MG63 (cell line): ENCODE measurements around the gene SPAG4. TPM values are rescaled to one million over a fixed set of nuclear protein-coding genes. Genes with fewer than 3 reads are reported as not detected.

ENCODE experiments used
- DNase-seq: peaks from one replicate; pipeline ENCODE4 v3.0.0-alpha.2; 2020
- H3K27me3 ChIP-seq: fragments of 250-450 bp; sonication (Bioruptor Pico); 2 replicates; pipeline ENCODE4 v1.5.1; 2020; ENCODE audit warnings: mild to moderate bottlenecking, moderate library complexity
- H3K36me3 ChIP-seq: fragments of 250-450 bp; sonication (Bioruptor Pico); 2 replicates; pipeline ENCODE4 v1.5.1; 2020; ENCODE audit warnings: mild to moderate bottlenecking, moderate library complexity
- H3K4me3 ChIP-seq: fragments of 250-450 bp; sonication (Bioruptor Pico); 2 replicates; pipeline ENCODE4 v1.5.1; 2020; ENCODE audit warnings: mild to moderate bottlenecking, moderate library complexity
- H3K9me3 ChIP-seq: fragments of 250-450 bp; sonication (Bioruptor Pico); 2 replicates; pipeline ENCODE4 v1.5.1; 2020; ENCODE audit warnings: mild to moderate bottlenecking, moderate library complexity
- total RNA-seq: library from RNA; depleted of rRNA; stranded (reverse); fragments of >200 nt; shearing (Covaris generic); gene quantifications from 2 replicates; pipeline ENCODE4 v1.2.3, GENCODE V29; 2014; ENCODE audit warnings: low replicate concordance

The SPAG4 gene
- total RNA-seq, 1 experiment from 2014 or later = 1.4 TPM

DNA sequence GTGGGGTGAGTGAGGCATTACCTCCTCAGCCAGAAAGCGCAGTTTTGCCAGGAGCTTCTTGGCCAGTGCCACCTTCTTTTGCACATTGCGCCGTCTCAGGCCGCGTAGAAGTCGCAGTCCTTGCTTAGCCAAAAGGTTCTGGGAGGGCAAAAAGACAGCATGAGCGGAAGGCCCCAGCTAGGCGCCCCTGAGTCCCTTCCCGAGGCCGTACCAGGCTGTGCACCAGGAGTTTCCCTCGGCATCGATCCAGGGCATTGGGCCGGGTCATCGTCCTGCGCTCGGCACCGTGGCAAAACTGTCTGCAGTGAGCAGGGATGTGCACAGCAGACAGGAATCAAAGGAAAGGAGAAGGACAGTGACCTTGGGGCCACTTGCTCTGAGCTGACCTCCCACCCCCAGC is 20.2 kb upstream of the SPAG4 start:
- Histone ChIP-seq H3K4me3 (no peak overlapping the region), H3K36me3 (no peaks in the 10 kb centered on the region), H3K27me3 (peaks cover 7% of the 10 kb centered on the region), H3K9me3 (no peaks in the 10 kb centered on the region)
- no peak for DNase-seq

DNA sequence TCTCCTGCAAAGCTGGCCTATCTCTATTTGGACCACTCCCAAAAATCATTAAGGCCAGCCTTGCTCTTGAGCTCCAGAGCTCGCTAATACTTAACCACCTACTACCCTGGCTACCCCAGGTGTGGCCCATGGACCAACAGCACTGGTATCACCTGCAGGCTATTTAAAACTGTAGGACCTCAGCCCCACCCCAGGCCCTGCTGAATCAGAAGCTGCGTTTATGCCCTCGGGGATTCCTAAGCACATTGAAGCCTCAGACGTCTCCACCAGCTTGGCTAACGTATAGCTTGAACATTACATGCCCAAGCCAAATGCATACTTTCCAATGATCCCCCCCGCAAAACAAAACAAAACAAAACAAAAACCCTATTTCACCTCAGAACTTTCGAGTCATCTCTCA is 19.7 kb upstream of the SPAG4 start:
- no peak for DNase-seq
- no peak overlapping the region for H3K4me3 ChIP-seq
- peaks cover 10% of the 10 kb centered on the region for H3K27me3 ChIP-seq
- no peaks in the 10 kb centered on the region for H3K9me3 ChIP-seq
- no peaks in the 10 kb centered on the region for H3K36me3 ChIP-seq

DNA sequence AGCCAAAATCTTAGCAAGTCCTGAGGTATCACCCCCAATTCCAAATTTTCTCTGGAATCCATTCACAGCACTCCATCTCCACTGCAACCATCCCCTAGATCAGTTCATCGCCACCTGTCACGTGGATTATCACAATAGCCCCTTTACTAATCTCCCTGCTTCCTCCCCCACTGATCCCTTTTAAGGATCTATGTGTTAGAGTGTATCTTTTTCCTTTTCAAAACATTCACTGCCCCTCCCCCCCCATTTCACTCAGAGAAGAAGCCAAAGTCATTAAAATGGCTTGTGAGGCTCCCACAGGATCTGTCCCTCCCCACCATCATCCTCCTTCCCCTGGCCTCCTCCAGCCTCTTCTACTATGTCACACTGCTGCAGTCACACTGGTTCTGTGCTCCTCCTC is 18.4 kb upstream of the SPAG4 start:
- Histone ChIP-seq H3K27me3 (peaks cover 15% of the 10 kb centered on the region), H3K36me3 (no peaks in the 10 kb centered on the region)

DNA sequence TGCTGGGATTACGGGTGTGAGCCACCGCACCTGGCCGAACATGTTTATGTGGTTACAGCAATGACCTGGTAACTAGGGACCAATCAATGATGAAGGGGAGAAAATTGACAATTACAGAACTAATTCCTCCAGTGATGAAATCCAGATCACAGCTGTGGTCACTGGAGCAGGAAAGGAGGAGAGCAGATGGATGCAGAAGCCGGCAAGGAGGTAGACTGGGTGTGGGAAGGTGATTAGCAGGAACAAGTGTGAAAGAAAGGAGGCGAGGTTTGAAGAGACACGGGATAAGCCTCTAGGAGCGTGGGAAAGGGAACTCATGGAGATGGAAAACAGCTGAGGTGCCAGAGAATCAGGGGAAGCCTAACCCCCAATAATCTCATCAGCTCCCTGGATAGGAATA is 17.2 kb upstream of the SPAG4 start:
- no peak for DNase-seq
- H3K4me3 ChIP-seq = no peak overlapping the region
- H3K36me3 ChIP-seq = no peaks in the 10 kb centered on the region
- H3K27me3 ChIP-seq = peaks cover 15% of the 10 kb centered on the region
- no peaks in the 10 kb centered on the region for H3K9me3 ChIP-seq

More for the DNA sequence above, 18.4 kb upstream of the SPAG4 start:
- Histone ChIP-seq H3K4me3 (no peak overlapping the region), H3K9me3 (no peaks in the 10 kb centered on the region)
- no peak for DNase-seq

DNA sequence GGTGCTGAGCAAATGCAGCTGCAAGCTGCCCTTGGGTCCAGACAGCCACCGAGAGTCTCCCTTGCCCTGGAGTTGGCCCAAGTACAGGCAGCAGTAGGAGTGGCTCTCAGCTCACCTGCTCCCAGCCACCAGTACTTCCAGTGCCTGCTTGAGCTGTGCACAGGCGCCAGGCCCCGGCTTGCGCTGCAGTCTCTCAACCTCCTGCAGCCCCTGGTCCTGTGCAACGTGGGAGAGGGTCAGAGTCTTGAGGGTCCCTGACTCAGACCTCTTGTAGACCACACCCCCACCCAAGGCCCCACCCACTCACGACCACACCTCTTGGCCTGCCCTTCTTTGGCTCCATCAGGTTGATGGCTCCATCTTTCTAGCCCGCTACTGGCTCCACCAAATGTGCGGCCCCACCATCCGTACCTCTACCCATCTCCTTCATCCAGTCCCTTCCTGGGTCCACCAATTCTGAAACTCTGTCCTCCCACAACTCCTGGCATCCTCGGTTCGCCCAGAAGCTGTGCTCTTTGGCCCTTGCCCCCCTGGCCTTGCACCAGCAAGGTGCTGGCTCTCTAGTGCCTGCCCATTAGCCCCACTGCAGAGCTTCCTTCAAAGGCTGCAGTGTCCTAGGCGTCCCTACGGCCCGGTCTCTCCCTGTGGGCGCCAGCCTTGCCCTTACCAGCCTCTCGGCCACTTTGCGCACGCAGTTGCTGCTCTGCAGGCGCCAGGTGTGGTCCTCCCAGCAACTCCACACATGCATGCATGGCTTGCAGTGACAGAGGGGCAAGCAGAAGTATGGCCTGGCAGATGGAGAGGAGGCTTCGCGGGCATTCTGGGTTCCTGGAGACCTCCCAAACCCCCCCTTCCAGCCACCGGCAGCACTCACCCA is 16.5 kb upstream of the SPAG4 start:
- DNase-seq = no peak
- Histone ChIP-seq H3K9me3 (no peaks in the 10 kb centered on the region), H3K27me3 (peaks cover 15% of the 10 kb centered on the region), H3K4me3 (no peak overlapping the region), H3K36me3 (no peaks in the 10 kb centered on the region)

DNA sequence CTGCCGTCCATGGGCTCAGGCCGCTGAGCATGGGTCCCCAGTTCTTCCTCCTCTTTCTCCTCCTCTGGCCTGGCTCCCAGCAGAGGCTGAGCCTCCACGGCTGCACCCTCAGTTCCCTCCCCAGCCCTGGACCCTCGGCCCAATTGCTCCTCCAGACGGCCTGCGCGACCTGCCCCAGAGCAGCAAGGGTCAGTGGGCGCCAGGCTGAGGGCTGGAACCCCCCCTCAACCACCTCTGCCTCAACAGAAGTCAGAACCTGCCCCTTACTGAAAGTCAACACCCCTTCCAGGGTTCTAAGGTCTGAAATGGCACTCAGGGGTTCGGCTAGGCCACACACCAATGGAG is 15.9 kb upstream of the SPAG4 start:
- no peaks in the 10 kb centered on the region for H3K9me3 ChIP-seq
- no peaks in the 10 kb centered on the region for H3K36me3 ChIP-seq
- H3K27me3 ChIP-seq = peaks cover 15% of the 10 kb centered on the region
- DNase-seq = no peak
- no peak overlapping the region for H3K4me3 ChIP-seq

DNA sequence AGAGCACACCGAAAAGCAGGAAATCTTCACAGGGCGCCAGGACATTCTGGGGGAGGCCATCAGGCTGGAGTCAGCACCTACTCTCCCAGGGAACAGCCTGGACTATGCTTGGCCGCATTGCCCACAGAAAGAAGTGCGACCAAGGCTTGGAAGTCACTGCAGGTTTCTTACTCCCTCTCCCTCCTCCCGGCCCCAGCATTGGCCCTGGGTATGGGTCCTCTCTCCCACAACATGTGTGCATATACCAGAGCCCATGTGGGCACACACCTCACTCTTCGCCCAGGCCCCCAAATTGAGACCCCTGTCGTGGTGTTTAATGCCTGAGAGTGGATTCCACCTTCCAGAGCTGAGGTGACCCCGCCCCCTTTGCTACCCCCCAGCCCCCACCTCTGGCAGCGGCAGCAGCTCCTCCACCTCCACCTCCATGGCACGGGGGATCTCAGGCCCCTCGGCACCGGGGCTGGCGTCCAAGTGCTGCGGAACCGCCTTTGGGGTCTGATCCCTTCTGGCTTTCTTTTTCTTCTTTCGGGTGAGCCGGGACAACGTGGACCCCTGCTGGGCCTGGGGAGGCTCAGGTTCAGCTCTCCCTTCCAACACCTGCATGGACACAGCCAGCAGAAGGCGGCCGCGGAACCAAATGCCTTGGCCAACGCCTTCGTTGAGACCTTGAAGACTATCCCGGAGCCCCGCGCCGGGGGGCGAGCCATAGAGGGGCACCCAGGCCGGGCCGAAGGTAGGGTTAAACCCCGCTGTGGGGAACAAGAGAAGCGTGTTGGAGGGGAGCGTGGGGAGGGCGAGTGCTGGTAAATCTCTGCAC is 15.2 kb upstream of the SPAG4 start:
- H3K9me3 ChIP-seq = no peaks in the 10 kb centered on the region
- H3K36me3 ChIP-seq = no peaks in the 10 kb centered on the region
- no peak overlapping the region for H3K4me3 ChIP-seq
- peaks cover 15% of the 10 kb centered on the region for H3K27me3 ChIP-seq
- no peak for DNase-seq

DNA sequence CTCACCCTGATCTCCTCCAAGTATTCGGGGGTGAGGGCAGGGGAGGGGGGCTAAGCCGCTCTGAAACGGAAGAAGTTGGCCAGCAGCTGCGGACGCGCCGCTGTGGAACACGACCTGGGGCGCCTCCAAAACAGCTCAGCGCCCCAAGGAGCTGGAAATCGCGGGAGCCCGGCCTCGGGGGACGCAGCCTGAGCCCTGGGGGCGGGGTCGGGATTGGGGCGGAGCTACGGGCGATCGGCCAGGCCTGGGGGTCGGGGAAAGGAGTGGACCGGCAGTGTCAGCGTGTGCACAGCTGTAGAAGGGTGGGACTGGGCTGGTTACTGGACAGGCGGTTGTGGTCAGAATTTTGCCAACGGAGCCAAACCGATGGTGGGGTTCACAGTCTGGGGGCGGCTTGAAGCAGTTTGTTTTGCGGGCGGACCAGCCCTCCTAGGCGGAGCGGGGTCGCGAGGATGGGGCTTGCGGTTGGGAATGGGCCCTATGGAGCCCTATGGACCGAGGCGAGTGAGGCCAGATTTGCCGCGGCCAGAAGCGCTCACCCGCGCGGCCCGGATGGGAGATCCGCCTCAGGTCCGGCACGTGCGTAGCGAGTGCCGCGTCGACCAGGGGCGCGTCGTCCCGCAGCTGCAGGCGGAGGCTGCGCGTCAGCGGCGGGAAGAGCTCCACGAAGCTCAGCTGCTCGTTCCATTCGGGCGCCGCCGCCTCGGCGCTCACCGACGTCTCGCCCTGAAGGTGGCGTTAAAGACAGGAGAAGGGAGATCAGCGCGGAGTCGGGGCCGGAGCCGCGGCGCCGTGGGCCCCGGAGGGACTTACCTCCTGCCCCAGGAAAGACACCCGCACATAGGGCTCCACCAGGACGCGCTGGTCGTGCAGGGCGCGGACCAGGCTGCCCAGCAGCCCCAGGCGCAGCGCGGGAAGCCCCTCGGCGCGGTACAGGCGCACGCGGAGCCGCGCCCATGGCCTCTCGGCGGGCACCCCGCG is 14.3 kb upstream of the SPAG4 start:
- no peaks in the 10 kb centered on the region for H3K9me3 ChIP-seq
- H3K4me3 ChIP-seq = peak overlapping the region; percentile 33
- H3K36me3 ChIP-seq = no peaks in the 10 kb centered on the region
- peak; percentile 75 for DNase-seq
- H3K27me3 ChIP-seq = peaks cover 15% of the 10 kb centered on the region

DNA sequence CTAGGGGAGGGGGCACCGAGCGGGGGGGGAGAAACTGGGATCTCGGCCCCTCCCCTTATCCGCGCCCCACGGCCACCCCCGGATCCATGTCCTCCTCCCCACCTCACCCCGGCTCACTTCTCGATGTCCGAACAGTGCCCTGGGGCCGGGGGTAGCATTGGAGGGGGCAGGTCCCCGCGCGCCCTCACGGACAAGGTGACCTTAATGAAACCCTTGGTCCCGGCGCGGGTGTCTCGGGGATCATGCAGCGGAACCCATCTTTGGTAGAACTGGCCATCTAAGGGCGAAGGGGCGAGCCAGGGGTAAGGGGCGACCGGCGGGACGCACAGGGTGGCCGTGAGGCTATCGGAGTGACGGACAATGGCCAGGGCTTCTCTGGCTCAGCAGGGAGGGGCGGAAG is 13.6 kb upstream of the SPAG4 start:
- no peaks in the 10 kb centered on the region for H3K9me3 ChIP-seq
- no peak overlapping the region for H3K4me3 ChIP-seq
- H3K36me3 ChIP-seq = no peaks in the 10 kb centered on the region
- H3K27me3 ChIP-seq = peaks cover 15% of the 10 kb centered on the region
- no peak for DNase-seq

DNA sequence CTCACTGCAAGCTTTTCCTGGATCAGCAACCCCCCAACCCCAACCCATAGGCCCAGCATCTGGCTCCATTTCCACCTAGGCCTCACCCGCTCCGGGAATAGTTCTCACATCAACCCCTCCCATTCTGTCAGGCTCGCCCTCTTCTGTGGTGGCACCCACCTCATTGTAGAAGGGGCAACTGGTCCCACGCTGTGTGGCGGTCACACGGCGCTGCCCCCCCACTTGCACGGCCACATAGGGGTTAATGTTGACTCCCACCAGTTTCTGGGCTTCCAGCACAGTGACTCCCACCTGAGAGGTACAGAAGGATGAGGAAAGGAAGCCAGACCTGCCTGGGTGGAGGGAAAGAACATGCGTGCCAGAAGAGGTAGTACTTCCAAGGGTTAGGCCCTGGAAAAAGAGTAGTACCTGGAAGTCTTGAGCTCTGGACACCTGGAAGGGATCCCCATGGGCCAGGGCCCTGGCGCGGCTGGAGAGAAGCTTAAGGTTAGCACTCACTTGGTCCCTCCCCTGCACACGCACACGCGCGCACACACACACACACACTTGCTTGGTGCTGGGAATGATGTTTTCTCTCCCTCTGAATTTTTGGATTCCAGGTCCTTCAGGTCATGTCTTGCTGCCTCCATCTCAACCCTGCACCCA is 12.7 kb upstream of the SPAG4 start:
- Histone ChIP-seq H3K36me3 (no peaks in the 10 kb centered on the region), H3K9me3 (no peaks in the 10 kb centered on the region), H3K4me3 (no peak overlapping the region), H3K27me3 (peaks cover 15% of the 10 kb centered on the region)
- DNase-seq = no peak

DNA sequence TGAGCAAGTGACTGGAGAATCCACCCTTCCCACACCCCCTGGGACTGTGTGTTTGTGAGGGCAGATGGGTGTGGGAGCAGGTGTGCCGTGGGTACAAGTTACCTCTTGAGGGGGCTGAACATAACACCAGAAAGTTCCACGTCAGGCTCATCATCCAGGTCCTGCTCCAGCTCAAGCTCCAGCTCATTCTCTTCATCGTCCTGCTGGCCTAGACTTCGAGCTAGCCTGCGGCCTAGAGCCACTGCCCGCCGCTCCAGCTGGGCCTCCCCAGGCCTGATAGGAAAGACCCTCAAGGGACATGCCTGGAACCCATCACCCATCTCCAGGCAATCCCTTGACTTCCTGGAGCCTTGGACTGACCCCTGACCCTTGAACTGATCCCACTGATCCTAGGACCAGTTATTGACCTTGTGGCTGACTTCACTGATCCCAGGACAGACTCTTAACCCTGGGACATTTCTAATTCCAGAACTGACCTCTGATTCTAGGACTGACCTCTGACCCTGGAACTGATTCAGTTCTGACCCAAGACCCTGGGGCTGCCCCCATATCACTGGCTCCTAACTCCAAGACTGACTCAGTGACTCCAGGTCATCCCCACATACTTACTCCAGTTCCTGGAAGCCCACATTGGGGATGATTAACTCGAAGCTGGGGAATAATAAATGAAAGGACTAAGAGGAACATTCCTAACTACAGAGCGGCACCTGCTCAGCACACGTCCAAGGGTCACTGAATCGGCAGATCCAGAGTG is 11.8 kb upstream of the SPAG4 start:
- Histone ChIP-seq H3K9me3 (no peaks in the 10 kb centered on the region), H3K36me3 (no peaks in the 10 kb centered on the region), H3K4me3 (no peak overlapping the region), H3K27me3 (peaks cover 12% of the 10 kb centered on the region)
- DNase-seq = no peak

DNA sequence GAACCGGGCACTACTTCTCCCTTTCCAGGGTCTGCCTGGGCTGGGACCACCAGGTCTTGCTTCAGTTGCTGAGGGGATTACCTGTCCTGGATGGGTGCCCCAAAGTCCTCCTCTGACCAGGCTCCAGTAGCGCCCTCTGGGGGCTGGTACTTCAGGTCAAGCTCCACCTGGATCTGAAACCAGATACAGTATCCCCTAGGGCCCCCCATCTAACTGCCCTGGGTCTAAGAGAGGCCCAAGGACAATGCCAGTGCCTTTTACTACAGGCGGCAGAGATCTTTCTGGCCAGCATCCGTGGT is 11.2 kb upstream of the SPAG4 start:
- H3K9me3 ChIP-seq = no peaks in the 10 kb centered on the region
- DNase-seq = no peak
- peaks cover 12% of the 10 kb centered on the region for H3K27me3 ChIP-seq
- no peak overlapping the region for H3K4me3 ChIP-seq
- no peaks in the 10 kb centered on the region for H3K36me3 ChIP-seq

DNA sequence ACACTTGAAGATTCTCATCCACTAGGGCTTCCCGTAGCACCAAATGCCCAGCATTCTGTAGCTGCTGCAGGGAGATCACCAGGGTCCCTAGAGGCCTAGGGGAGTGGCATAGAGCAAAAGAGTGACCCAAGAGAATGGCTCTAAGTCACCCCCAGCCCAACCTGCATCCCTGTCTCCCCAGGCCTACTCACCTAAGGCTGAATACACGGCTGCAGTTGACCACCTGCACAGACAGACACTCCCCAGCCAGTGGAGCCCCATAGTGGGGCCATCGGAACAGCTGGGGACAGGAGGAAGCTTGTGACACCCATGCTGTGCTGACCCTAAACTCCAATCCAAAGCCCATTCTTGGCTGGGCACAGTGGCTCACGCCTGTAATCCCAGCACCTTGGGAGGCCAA is 9.5 kb upstream of the SPAG4 start:
- Histone ChIP-seq H3K36me3 (no peaks in the 10 kb centered on the region), H3K27me3 (peaks cover 3% of the 10 kb centered on the region), H3K4me3 (no peak overlapping the region), H3K9me3 (no peaks in the 10 kb centered on the region)
- no peak for DNase-seq

DNA sequence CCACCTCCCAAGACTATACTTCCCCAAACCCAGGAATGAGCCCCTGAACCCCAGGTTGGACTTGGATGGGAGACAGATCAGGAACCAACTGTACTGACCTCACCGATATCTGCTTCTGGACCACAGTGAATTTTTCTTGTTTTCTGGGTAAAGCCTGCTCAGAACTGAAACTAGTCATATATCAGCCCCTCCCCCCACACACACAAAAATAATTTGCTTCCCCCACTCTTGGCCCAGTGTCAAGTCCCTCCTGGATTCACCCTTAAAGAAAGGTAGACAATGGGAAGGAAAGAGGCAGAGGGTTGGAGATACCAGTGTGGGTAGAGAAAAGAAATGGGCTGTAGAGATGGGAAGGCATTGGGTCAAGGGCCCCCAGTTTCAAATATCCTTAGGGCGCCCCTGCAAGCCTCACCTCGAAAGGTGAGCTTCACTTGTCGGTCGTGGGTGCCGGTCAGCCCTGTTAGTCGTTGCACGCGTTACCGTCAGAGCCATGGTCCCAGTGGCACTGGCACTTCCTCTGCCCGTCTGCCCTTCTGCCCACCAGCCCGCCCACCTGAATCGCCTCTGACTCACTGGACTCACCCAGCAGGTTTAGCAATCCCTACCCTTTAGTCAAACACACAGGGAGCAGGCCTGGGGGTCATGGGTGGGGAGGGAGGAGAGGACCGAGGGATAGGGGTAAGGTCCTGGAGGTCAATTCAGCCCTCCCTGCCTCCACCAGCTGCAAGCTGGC is 8.5 kb upstream of the SPAG4 start:
- Histone ChIP-seq H3K27me3 (no peaks in the 10 kb centered on the region), H3K36me3 (no peaks in the 10 kb centered on the region), H3K4me3 (no peak overlapping the region), H3K9me3 (no peaks in the 10 kb centered on the region)
- DNase-seq = no peak

DNA sequence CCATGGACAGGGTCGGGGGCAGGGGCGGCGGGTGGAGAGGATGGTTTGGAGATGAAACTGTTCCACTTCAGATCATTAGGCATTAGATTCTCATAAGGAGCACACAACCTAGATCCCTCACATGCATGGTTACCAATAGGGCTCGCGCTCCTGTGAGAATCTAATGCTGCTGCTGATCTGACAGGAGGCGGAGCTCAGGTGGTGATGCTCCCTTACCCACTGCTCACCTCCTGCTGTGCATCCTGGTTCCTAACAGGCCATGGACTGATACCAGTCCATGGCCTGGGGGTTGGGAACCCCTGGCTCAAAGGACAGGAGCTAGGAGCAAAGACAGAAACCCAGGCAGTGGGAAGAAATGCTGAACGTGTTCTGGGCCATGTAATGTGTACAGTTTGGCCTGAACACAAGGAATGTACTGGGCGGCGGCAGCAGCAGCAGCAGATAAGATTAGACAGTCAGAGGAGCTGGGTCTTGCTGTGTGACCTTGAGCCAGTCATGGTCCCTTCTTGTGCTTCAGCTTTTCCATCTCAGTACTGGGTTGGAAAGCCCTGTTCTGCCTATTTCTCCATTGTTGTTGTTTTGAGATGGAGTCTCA is 4.7 kb upstream of the SPAG4 start:
- H3K4me3 ChIP-seq = no peak overlapping the region
- no peak for DNase-seq
- no peaks in the 10 kb centered on the region for H3K27me3 ChIP-seq
- H3K36me3 ChIP-seq = no peaks in the 10 kb centered on the region
- H3K9me3 ChIP-seq = no peaks in the 10 kb centered on the region
